Mesenchymal stem cell (in vitro differentiated cells and primary cell): ENCODE results near the gene PABPC5. TPM values are rescaled to one million over a fixed set of nuclear protein-coding genes. Genes with fewer than 3 reads are reported as not detected.

Experiments
- small RNA-seq: library from polyadenylated mRNA; stranded (forward); fragments of <200 nt; extraction: miRNeasy Mini kit (QIAGEN cat#:217004); gene quantifications from one replicate; pipeline ENCODE3, GENCODE V24; 2013; ENCODE audit warnings: low read depth

The PABPC5 gene

Small RNA genes lying within 50 kb of the gene (small RNA-seq; reads per million reads assigned to genes)
- not detected for gene AL662874.1
